IMR-90 (cell line): ENCODE results near the gene TBC1D12. TPM values are rescaled to one million over a fixed set of nuclear protein-coding genes. Genes with fewer than 3 reads are reported as not detected.
A peak's percentile ranks its signal among the peaks of the same experiment; 100 is the strongest.

ENCODE experiments used
- ATAC-seq: fragments of 200-7000 bp; cut with Tn5 transposase; 2 replicates; pipeline ENCODE4 v1.9.1; 2020; ENCODE audit warnings: low read depth, mild to moderate bottlenecking, moderate library complexity
- BruUV-seq: library from RNA; stranded (reverse); fragments of 400-500 nt; replicated peaks from 2 replicates; lab custom pipeline; 2021; lab: Mats Ljungman, UMichigan
- CTCF ChIA-PET: fragments of 300-600 bp; formaldehyde crosslinking; extraction: SDS; loops from one replicate; lab custom pipeline; 2021; ENCODE audit warnings: antibody characterized with exemption; lab: Yijun Ruan, JAX
- POLR2A ChIA-PET: fragments of 300-600 bp; sonication (Branson Sonifier 250); formaldehyde crosslinking; loops from one replicate; lab custom pipeline; 2022; ENCODE audit warnings: antibody characterized with exemption; ENCODE audit not compliant: unreplicated experiment; lab: Charles Lee
- DNase-seq: peaks from one replicate; pipeline ENCODE4 v3.0.0; 2013
- H2AFZ ChIP-seq: replicated peaks from 2 replicates; pipeline ENCODE3; 2013; ENCODE audit warnings: low read length, mild to moderate bottlenecking; ENCODE audit not compliant: poor library complexity
- H2AK5ac ChIP-seq: 2 replicates; pipeline ENCODE4 v1.6.1; 2013; ENCODE audit warnings: low read depth, low read length, inconsistent platforms
- H2AK9ac ChIP-seq: replicated peaks from 2 replicates; pipeline ENCODE3; 2013; ENCODE audit warnings: mild to moderate bottlenecking, low read depth, low read length, moderate library complexity; ENCODE audit not compliant: poor library complexity
- H2BK120ac ChIP-seq: 2 replicates; pipeline ENCODE4 v1.6.1; 2013; ENCODE audit warnings: low read depth, low read length, inconsistent platforms
- H2BK15ac ChIP-seq: 3 replicates; pipeline ENCODE4 v1.6.1; 2013; ENCODE audit warnings: low read depth, low read length, inconsistent platforms
- H2BK20ac ChIP-seq: 2 replicates; pipeline ENCODE4 v1.6.1; 2013; ENCODE audit warnings: low read depth, mild to moderate bottlenecking, inconsistent platforms, low read length, moderate library complexity
- H2BK5ac ChIP-seq: 2 replicates; pipeline ENCODE4 v1.6.1; 2013; ENCODE audit warnings: mild to moderate bottlenecking, low read depth, low read length, inconsistent platforms; ENCODE audit not compliant: poor library complexity, severe bottlenecking
- H3K14ac ChIP-seq: replicated peaks from 2 replicates; pipeline ENCODE4 v1.6.1; 2013; ENCODE audit warnings: low read depth, low read length, inconsistent platforms
- H3K18ac ChIP-seq: 2 replicates; pipeline ENCODE4 v1.6.1; 2013; ENCODE audit warnings: low read depth, low read length, control low read depth
- H3K23ac ChIP-seq: 2 replicates; pipeline ENCODE4 v1.6.1; 2013; ENCODE audit warnings: low read depth, low read length, inconsistent platforms
- H3K27ac ChIP-seq: 2 replicates; pipeline ENCODE4 v1.5.1; 2013; ENCODE audit warnings: mild to moderate bottlenecking, control low read depth, low read length; ENCODE audit not compliant: insufficient read depth
- H3K27me3 ChIP-seq: 2 replicates; pipeline ENCODE4 v1.6.1; 2013; ENCODE audit warnings: low read length; ENCODE audit not compliant: control insufficient read depth, insufficient read depth
- H3K36me3 ChIP-seq: 2 replicates; pipeline ENCODE4 v1.6.1; 2013; ENCODE audit warnings: low read length, mixed read lengths; ENCODE audit not compliant: control insufficient read depth, insufficient read depth
- H3K4ac ChIP-seq: 2 replicates; pipeline ENCODE4 v1.6.1; 2013; ENCODE audit warnings: low read depth, low read length, inconsistent platforms
- H3K4me1 ChIP-seq: 2 replicates; pipeline ENCODE4 v1.6.1; 2013; ENCODE audit warnings: low read length, mixed read lengths; ENCODE audit not compliant: control insufficient read depth, insufficient read depth
- H3K4me2 ChIP-seq: 2 replicates; pipeline ENCODE4 v1.6.1; 2013; ENCODE audit warnings: low read depth, mild to moderate bottlenecking, control low read depth, low read length, moderate library complexity
- H3K4me3 ChIP-seq: 2 replicates; pipeline ENCODE4 v1.5.1; 2013; ENCODE audit warnings: low read depth, mild to moderate bottlenecking, control low read depth, low read length, moderate library complexity; ENCODE audit not compliant: insufficient read depth
- H3K56ac ChIP-seq: 2 replicates; pipeline ENCODE4 v1.6.1; 2013; ENCODE audit warnings: low read length, inconsistent platforms; ENCODE audit not compliant: insufficient read depth; ENCODE audit errors: extremely low read depth
- H3K79me1 ChIP-seq, 2 experiments: 2 replicates each; pipeline ENCODE4 v1.6.1; 2013; ENCODE audit warnings: low read length in 2 of 2, inconsistent platforms in 1 of 2, low read depth in 1 of 2
- H3K9ac ChIP-seq: 2 replicates; pipeline ENCODE4 v1.6.1; 2013; ENCODE audit warnings: low read depth, low read length, control low read depth
- H3K9me1 ChIP-seq: 2 replicates; pipeline ENCODE4 v1.6.1; 2013; ENCODE audit warnings: low read length, inconsistent platforms; ENCODE audit not compliant: insufficient read depth
- H3K9me3 ChIP-seq: 2 replicates; pipeline ENCODE4 v1.6.1; 2013; ENCODE audit warnings: low read length; ENCODE audit not compliant: control insufficient read depth, insufficient read depth
- H4K20me1 ChIP-seq: 2 replicates; pipeline ENCODE4 v1.6.1; 2013; ENCODE audit warnings: low read length, inconsistent platforms; ENCODE audit not compliant: insufficient read depth
- H4K5ac ChIP-seq: 2 replicates; pipeline ENCODE4 v1.6.1; 2013; ENCODE audit warnings: mild to moderate bottlenecking, low read depth, low read length, control low read depth
- H4K8ac ChIP-seq, 2 experiments: 2 replicates each; pipeline ENCODE4 v1.6.1; 2013; ENCODE audit warnings: low read depth in 2 of 2, low read length in 2 of 2, control low read depth in 1 of 2, inconsistent platforms in 1 of 2
- H4K91ac ChIP-seq: 2 replicates; pipeline ENCODE4 v1.6.1; 2013; ENCODE audit warnings: low read depth, low read length, inconsistent platforms; ENCODE audit not compliant: insufficient read depth
- CEBPB ChIP-seq: IDR thresholded peaks from 2 replicates; pipeline ENCODE4 v1.6.1; 2012; ENCODE audit warnings: low read depth, low read length, improper control_type of control experiment
- CHD1 ChIP-seq: IDR thresholded peaks from 2 replicates; pipeline ENCODE4 v1.6.1; 2012; ENCODE audit warnings: low read depth, low read length, improper control_type of control experiment
- MAFK ChIP-seq: IDR thresholded peaks from 2 replicates; pipeline ENCODE4 v1.6.1; 2012; ENCODE audit warnings: low read depth, low read length, improper control_type of control experiment
- MAZ ChIP-seq: IDR thresholded peaks from 2 replicates; pipeline ENCODE4 v1.6.1; 2012; ENCODE audit warnings: low read depth, mild to moderate bottlenecking, low read length, improper control_type of control experiment, moderate library complexity, borderline replicate concordance
- NFE2L2 ChIP-seq: fragments of 150-350 bp; IDR thresholded peaks from 2 replicates; pipeline ENCODE4 v1.6.1; 2016; ENCODE audit warnings: low read depth, mild to moderate bottlenecking, low read length
- POLR2A ChIP-seq: IDR thresholded peaks from 2 replicates; pipeline ENCODE4 v1.6.1; 2012; ENCODE audit warnings: mild to moderate bottlenecking, low read depth, low read length
- RCOR1 ChIP-seq: IDR thresholded peaks from 2 replicates; pipeline ENCODE4 v1.6.1; 2012; ENCODE audit warnings: mild to moderate bottlenecking, low read length, improper control_type of control experiment; ENCODE audit not compliant: insufficient replicate concordance
- RFX5 ChIP-seq: IDR thresholded peaks from 2 replicates; pipeline ENCODE4 v1.8.0; 2012; ENCODE audit warnings: low read depth, mild to moderate bottlenecking, low read length, moderate library complexity
- USF2 ChIP-seq: fragments of 150-350 bp; IDR thresholded peaks from 2 replicates; pipeline ENCODE4 v1.6.1; 2017; ENCODE audit warnings: mild to moderate bottlenecking, antibody characterized with exemption, low read length, low read depth
- WGBS, 2 experiments: methylation state at CpG; one replicate each; pipeline versions ENCODE4 v1.1.5 to v1.1.7; 2013; ENCODE audit warnings: missing lambda C conversion rate in 2 of 2; ENCODE audit not compliant: insufficient read length in 1 of 2; ENCODE audit errors: extremely low coverage in 2 of 2; 5-methylcytosine and 5-hydroxymethylcytosine counted together
- dilution Hi-C: fragments of 300-500 bp; cut with HindIII; formaldehyde crosslinking; loops from one replicate; pipeline ENCODE4 v1.14.3; 2018; ENCODE audit warnings: low sequenced_read_pairs; ENCODE audit not compliant: unreplicated experiment
- in situ Hi-C: fragments of 300-500 bp; cut with MboI; formaldehyde crosslinking; loops from 3 replicates; pipeline ENCODE4 v1.14.3; 2019; ENCODE audit warnings: low sequenced_read_pairs, inconsistent platforms, mixed read lengths
- intact Hi-C: fragments of 100-400 bp; cut with micrococcal nuclease; formaldehyde crosslinking; loops from 2 replicates; pipeline ENCODE4 v1.10.0; 2022
- polyA plus RNA-seq, 3 experiments: library from polyadenylated mRNA; depleted of rRNA; stranded (reverse); fragments of >200 nt; gene quantifications; 2 replicates each; pipeline ENCODE4 v1.2.3, GENCODE V29; 2012; ENCODE audit warnings: low replicate concordance in 1 of 3
- total RNA-seq: library from RNA; depleted of rRNA; stranded (reverse); fragments of >200 nt; gene quantifications from 2 replicates; pipeline ENCODE4 v1.2.3, GENCODE V29; 2012

TBC1D12 gene
- total and polyA plus RNA-seq, 2 of the 4 experiments (the other 2 are of a cell fraction), result 1.9 to 5.4 TPM

GRCh38 chr10:94428766-94429707 lies 26.7 kb downstream of the TBC1D12 start (continued):
- no peak for TF ChIP-seq USF2
- TF ChIP-seq RFX5, result no peak

GRCh38 chr10:94430701-94431100 lies 28.4 kb downstream of the TBC1D12 start:
- H2BK20ac ChIP-seq, result no peak overlapping the region
- H3K9me3 ChIP-seq, result no peaks in the 10 kb centered on the region
- in situ Hi-C loops (loop anchor here (25.0 kb wide), 2 partner anchors 368 to 518 kb away; no protein-coding TSS in a partner anchor), intact Hi-C loops (no loop called here), dilution Hi-C loops (no loop called here)
- no peak overlapping the region for H3K9ac ChIP-seq
- no peak overlapping the region for H3K14ac ChIP-seq
- H3K36me3 ChIP-seq, result no peaks in the 10 kb centered on the region
- H2AK9ac ChIP-seq, result no peak overlapping the region
- H3K27ac ChIP-seq, result no peak overlapping the region
- DNase-seq (peak; percentile 2), ATAC-seq (no peak)
- H2AK5ac ChIP-seq, result no peak overlapping the region
- no peak overlapping the region for H2BK120ac ChIP-seq
- H3K56ac ChIP-seq, result no peak overlapping the region
- H3K4me3 ChIP-seq, result no peak overlapping the region
- no CpG with 5 or more reads among the region's 1 CpG for WGBS, 2 experiments
- no peak overlapping the region for H2BK5ac ChIP-seq
- H2BK15ac ChIP-seq, result no peak overlapping the region
- H3K23ac ChIP-seq, result no peak overlapping the region
- CTCF ChIA-PET, result interaction anchor here (2.1 kb wide), 1 partner anchor 13 kb away, joined by 9 read pairs; no protein-coding TSS in a partner anchor
- POLR2A ChIA-PET, result no interaction called here
- H3K4me2 ChIP-seq, result no peak overlapping the region
- H4K20me1 ChIP-seq, result peaks cover 14% of the 10 kb centered on the region; the same call in 1 of the 2 replicates
- H3K79me1 ChIP-seq, result peaks cover 16 to 26% of the 10 kb centered on the region in 2 experiments
- H4K5ac ChIP-seq, result no peak overlapping the region
- peaks cover 8% of the 10 kb centered on the region for H3K4me1 ChIP-seq
- H3K27me3 ChIP-seq, result no peaks in the 10 kb centered on the region
- no peak overlapping the region for H4K8ac ChIP-seq
- H3K9me1 ChIP-seq, result peaks cover 6% of the 10 kb centered on the region
- no peak overlapping the region for H3K18ac ChIP-seq
- H2AFZ ChIP-seq, result no peak overlapping the region
- no TSS peak for BruUV-seq
- no peak overlapping the region for H3K4ac ChIP-seq
- TF ChIP-seq MAZ (no peak), RFX5 (no peak), MAFK (no peak), POLR2A (no peak), CEBPB (peak; percentile 68), USF2 (no peak), NFE2L2 (no peak), RCOR1 (no peak), CHD1 (no peak)
- H4K91ac ChIP-seq, result no peak overlapping the region
